Fibroblast of the aortic adventitia (primary cell): Measurements from ENCODE around the gene SC5D. TPM values are rescaled to one million over a fixed set of nuclear protein-coding genes. Genes with fewer than 3 reads are reported as not detected.

Experiments used
- DNase-seq: peaks from one replicate; pipeline ENCODE4 v3.0.0-alpha.2; 2010; ENCODE audit warnings: low read depth
- H3K4me3 ChIP-seq: 2 replicates; pipeline ENCODE4 v1.5.1; 2011; ENCODE audit warnings: low read depth, mild to moderate bottlenecking, control low read depth, low read length, moderate library complexity
- total RNA-seq: library from RNA; depleted of rRNA; stranded (reverse); fragments of >200 nt; gene quantifications from 2 replicates; pipeline ENCODE4 v1.2.3, GENCODE V29; 2012; ENCODE audit warnings: low replicate concordance
- TF ChIP-seq, protein P1 (sequence below): IDR thresholded peaks from 2 replicates; pipeline ENCODE4 v1.5.1; 2011; ENCODE audit warnings: mild to moderate bottlenecking, low read length, control low read depth, inconsistent platforms; ENCODE audit not compliant: insufficient read depth

The SC5D gene
- total RNA-seq, 1 donor: 43.8 TPM

DNA sequence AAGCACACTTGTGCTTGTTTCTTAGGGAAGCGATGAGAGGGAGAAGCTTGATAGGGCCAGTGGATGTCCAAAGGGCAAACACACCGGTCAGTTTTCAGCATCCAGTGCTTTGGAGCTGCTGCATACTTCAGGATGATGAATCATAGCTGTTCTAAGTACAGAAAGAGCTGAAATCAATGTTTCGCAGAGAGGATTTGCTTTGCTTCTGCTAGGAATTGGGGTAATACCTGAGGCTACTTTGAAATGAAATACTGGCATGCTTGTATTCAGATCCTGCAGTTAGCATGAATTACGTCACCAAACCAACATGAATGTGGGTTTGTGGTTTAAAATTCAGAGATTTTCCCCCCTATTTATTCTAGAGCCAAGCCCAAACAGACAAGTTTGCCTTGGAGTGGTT lies 41.7 kb upstream of the SC5D start:
- TF ChIP-seq, protein P1, sequence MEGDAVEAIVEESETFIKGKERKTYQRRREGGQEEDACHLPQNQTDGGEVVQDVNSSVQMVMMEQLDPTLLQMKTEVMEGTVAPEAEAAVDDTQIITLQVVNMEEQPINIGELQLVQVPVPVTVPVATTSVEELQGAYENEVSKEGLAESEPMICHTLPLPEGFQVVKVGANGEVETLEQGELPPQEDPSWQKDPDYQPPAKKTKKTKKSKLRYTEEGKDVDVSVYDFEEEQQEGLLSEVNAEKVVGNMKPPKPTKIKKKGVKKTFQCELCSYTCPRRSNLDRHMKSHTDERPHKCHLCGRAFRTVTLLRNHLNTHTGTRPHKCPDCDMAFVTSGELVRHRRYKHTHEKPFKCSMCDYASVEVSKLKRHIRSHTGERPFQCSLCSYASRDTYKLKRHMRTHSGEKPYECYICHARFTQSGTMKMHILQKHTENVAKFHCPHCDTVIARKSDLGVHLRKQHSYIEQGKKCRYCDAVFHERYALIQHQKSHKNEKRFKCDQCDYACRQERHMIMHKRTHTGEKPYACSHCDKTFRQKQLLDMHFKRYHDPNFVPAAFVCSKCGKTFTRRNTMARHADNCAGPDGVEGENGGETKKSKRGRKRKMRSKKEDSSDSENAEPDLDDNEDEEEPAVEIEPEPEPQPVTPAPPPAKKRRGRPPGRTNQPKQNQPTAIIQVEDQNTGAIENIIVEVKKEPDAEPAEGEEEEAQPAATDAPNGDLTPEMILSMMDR: no peak
- no peak for DNase-seq
- no peak overlapping the region for H3K4me3 ChIP-seq

DNA sequence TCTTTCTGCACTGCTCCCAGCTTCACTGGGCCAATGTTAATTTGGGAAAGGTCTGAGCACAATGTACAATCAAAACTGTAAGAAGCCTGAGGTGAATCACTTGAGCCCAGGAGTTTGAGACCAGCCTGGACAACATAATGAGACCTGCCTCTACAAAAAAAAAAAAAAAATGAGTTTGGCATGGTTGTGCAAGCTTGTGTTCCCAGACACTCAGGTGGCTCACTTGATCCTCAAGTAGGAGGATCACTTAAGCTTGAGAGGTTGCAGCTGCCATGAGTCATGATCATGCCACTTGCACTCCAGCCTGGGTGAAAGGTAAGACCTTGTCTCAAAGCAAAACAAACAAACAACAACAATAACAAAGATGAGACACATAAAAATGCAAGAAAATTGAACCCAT lies 38.6 kb upstream of the SC5D start:
- no peak overlapping the region for H3K4me3 ChIP-seq
- no peak for DNase-seq
- TF ChIP-seq, protein P1: no peak

DNA sequence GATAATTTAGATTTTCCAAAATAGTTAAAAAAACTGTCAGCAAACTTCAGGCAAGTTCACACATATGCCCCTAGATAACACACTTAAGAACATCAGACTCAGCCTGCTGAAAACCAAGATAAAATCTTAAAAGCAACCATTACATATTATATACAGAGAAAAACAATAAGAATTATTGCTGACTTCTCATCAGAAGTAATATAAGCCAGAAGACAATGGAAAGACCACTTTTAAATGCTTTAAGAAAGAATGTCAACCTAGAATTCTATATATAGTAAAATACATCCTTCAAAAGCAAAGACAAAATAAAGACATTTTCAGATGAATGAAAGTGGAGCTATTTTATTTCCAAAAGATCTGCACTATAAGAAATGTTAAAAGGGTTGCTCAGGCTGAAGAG lies 37.8 kb upstream of the SC5D start:
- H3K4me3 ChIP-seq: no peak overlapping the region
- TF ChIP-seq, protein P1: no peak

DNA sequence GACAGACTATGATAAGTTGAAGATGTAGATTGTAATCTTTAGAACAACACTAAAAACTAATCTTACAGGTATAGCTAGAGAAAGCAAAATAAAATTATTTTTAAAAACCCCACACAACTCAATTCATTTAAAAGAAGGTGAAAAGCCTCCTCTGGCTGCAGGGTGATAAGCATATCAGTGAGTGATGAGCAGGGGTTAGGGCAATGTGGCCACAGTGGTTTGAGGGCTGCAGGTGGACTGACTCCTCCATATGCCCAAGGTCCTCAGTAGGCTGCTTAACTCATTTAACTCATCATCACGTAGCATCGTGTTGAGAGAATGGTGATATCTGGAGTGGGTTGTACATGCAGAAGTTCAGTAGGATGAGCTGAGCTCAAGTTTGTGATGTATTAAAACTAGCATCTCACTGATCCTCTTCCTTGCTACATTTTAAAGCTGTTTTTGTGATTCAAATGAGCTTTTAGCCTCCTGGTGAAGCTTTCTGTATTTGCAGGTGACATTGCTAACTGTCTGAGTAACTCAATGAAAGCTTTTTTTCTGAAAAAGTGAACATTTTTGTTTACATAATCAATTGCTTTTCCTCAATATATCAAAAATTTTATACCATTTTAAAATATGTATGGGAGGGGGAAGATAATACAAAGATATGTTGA lies 37.0 kb upstream of the SC5D start:
- H3K4me3 ChIP-seq: no peak overlapping the region
- TF ChIP-seq, protein P1: no peak
- DNase-seq: no peak

More for the DNA sequence above, 37.8 kb upstream of the SC5D start:
- DNase-seq: no peak

DNA sequence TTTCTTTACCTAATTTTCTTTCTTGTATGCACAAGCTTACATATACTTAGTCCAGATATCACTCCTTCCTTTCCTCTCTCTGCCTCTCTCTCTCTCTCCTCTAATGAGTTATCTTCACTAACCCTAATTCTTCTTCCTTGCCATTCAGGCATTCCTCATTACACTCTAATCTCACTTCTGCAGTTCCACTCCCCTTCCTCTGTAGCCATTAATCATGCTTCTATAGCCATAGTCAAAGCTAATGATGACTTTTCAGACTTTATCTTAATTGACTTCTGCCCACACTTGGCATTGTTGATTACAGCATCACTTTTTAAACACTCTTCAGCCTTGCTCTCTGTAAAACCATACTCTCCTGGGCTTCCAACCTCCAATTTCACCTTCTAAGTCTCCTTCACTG lies 35.3 kb upstream of the SC5D start:
- no peak overlapping the region for H3K4me3 ChIP-seq
- TF ChIP-seq, protein P1: no peak
- DNase-seq: no peak

DNA sequence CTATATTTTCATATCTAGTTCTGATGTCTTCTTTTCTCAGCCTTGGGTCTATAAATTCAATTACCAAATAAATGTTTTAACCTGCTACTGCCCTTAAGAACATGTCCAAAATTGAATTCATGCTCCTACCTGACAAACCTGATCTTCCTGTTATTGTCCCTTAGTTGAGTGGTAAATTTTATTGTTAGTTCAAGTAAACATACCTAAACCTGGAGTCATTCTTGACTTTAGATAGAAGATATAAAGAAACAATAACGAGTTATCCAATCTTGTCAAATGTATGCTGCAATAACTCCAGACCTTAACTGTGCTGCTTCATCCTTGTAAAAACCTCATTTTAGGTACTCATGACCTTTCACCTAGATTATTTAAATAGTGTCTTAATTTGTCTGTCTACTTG lies 34.6 kb upstream of the SC5D start:
- TF ChIP-seq, protein P1: no peak
- DNase-seq: no peak
- no peak overlapping the region for H3K4me3 ChIP-seq

DNA sequence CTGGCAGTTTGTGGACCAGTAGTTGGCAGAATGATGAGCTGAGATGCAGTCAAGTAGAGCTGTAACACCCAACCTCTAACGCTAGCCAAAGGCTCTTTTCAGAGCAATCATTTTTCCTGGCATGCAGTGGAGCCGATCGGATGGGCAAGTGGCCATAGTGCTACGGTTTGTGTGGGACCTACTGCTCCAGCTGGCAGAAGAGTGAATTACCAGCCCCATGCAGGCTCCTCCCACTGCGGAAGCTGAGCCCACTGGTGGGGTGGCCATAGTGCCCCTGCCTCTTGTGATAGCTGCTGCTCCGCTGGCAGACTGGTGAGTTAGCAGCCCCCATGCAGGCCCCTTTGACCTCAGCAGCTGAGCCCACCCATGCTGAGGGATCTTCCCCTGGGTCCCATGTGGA lies 27.0 kb upstream of the SC5D start:
- DNase-seq: no peak
- TF ChIP-seq, protein P1: no peak
- H3K4me3 ChIP-seq: no peak overlapping the region
